GM12872 (cell line): ENCODE results near the gene LRRC3B.

Source experiments
- TF ChIP-seq, protein P1 (sequence below): IDR thresholded peaks from 3 replicates; pipeline ENCODE4 v1.5.1; 2011; ENCODE audit warnings: low read depth, mild to moderate bottlenecking, low read length, moderate library complexity; ENCODE audit not compliant: insufficient read depth

The LRRC3B gene

DNA sequence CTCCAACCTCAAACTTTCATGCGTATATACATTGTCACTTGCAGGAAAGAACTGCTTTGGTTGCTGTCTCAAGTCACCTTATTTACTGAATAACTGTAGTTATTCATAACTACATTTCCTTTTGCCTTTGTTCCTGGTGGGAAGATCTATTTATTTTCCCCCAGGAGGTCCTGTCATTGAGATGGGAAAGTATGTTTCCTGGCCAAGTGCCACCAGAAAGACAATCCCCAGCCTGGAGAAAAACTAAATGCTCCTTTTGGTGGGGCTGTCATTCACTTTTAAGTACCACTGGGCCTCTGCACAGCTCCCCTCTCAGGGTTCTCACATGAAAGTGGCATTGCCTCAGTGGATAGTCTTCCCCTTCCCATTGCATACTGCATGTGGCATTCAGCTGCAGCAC lies 59.8 kb downstream of the LRRC3B start:
- TF ChIP-seq, protein P1, sequence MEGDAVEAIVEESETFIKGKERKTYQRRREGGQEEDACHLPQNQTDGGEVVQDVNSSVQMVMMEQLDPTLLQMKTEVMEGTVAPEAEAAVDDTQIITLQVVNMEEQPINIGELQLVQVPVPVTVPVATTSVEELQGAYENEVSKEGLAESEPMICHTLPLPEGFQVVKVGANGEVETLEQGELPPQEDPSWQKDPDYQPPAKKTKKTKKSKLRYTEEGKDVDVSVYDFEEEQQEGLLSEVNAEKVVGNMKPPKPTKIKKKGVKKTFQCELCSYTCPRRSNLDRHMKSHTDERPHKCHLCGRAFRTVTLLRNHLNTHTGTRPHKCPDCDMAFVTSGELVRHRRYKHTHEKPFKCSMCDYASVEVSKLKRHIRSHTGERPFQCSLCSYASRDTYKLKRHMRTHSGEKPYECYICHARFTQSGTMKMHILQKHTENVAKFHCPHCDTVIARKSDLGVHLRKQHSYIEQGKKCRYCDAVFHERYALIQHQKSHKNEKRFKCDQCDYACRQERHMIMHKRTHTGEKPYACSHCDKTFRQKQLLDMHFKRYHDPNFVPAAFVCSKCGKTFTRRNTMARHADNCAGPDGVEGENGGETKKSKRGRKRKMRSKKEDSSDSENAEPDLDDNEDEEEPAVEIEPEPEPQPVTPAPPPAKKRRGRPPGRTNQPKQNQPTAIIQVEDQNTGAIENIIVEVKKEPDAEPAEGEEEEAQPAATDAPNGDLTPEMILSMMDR = no peak

DNA sequence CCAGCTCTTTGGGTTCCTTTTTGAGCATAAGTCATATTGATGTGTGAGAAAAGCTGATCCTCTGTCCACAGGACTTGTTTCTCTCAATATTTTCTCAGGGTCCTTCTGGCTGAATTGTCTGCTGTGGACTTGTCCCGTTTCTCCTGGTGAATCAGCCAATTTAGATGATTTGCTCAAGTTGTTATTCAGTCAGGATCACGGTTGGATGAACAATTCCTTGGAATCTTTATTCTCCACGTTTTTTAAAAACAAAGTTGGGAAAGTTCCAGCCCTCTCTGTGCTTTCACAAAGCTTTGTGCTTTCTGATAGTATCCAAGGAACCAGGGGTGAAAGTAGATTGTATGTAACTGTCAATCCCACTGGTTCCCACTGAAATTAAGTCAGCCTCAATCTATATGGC lies 61.3 kb downstream of the LRRC3B start:
- TF ChIP-seq, protein P1 = no peak

DNA sequence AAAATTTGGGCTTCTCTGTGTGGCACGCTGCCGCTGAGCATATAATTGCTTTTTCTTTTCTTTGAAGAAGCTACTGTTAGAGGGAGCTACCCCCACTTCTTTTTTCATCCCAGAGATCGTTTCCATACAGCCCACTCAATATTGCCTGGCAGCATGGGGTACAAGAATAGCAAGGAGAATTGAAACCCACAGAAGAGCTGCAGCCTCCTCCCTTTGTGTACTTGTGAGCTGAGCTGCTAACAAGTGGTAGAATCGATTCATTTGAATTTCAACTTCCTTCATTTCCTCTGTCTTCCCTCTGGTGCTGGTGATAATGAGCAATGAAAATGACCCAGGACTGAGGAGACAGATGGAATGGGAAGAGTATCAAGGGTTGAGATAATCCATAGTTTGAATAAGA lies 64.9 kb downstream of the LRRC3B start:
- TF ChIP-seq, protein P1 = no peak

DNA sequence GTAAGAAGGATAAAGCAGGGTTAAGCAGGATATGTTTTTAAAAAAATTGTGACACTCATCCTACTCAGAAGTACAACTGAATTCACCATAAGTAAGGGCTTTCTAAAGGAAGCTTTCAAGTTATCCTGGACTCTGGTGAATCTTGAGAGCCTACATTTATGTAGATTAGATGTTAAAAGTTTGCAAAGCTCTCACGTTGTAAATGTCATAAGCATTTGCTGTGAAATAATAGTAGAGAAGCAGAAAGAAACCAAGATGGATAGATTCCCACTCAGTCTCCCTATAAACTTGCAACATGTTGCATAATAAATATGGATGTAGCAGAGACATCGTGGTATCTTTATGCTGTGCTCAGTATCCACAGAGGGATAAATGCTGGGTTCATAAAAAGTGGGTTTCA lies 77.0 kb downstream of the LRRC3B start:
- TF ChIP-seq, protein P1 = no peak

DNA sequence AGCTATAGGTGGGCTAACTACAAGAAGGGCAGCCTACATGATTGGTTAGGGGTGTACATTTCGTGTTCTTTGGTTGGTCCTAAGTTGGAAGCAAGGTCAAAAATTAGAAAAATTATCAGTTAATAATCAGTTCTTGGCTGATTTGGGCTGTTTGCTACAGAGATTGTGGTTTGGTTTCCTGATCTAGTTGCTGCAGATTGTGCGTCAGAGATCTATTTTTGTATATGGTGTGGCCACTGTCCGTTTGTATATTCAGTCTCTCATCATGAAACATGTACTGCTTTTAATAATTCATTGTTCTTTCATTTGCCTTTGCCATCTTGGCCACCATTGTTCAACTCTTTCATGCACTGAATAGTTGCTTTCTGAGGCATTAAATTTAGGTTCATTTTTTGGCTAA lies 80.9 kb downstream of the LRRC3B start:
- TF ChIP-seq, protein P1 = no peak

DNA sequence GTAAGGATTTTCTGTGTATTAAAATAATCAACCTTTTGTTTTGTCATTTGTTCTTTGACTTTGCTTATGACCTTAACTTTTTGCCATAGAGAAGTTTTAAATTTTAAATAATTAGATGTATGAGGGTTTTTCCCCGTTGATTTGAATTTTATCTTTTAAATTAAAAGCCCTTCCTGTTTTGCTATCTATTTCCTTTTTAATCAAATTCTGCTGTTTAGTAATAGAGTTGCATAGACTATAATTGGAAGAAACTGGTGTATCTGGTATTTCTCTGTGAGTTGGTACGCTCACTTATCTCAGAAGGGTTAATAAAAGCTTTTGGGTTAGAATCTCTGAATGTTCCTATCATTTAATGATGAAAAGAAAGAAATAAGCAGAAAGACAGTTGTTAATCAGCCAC lies 82.2 kb downstream of the LRRC3B start:
- TF ChIP-seq, protein P1 = no peak

DNA sequence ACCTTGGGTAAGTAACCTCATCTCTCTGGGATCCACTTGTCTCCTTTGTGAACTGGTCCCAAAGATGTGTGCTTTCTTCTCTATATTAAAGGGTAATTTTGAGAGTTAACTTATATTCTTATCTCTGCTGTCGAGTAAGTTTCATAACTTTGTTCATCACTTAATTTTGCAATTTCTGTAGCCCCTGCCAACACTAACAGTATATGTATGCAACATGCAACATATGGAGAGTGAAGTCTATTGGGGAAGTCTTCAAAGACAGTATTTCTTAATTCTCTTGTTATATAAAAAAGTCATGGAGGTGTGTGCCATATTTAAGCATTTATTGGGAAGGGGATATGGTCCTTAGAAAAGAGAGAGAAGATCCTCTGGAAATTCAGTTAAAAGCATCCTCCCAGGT lies 85.9 kb downstream of the LRRC3B start:
- TF ChIP-seq, protein P1 = no peak
